Trophoblast cell (in vitro differentiated cells and primary cell): Measurements from ENCODE around the gene BICD1. TPM values are rescaled to one million over a fixed set of nuclear protein-coding genes. Genes with fewer than 3 reads are reported as not detected.

ENCODE experiments used
- DNase-seq, 2 donors: peaks; one replicate each; pipeline ENCODE4 v3.0.0-alpha.2; 2016
- H2AFZ ChIP-seq: 2 replicates; pipeline ENCODE4 v1.6.1; 2013; ENCODE audit warnings: low read length, moderate library complexity, mild to moderate bottlenecking; ENCODE audit not compliant: insufficient read depth, poor library complexity
- H2AK5ac ChIP-seq: 2 replicates; pipeline ENCODE4 v1.6.1; 2013; ENCODE audit warnings: mild to moderate bottlenecking, low read length
- H2BK120ac ChIP-seq: 2 replicates; pipeline ENCODE4 v1.6.1; 2013; ENCODE audit warnings: low read length, mild to moderate bottlenecking, moderate library complexity; ENCODE audit not compliant: insufficient read depth, poor library complexity
- H2BK12ac ChIP-seq: 2 replicates; pipeline ENCODE4 v1.6.1; 2013; ENCODE audit warnings: mild to moderate bottlenecking, low read length, moderate library complexity
- H2BK5ac ChIP-seq: 2 replicates; pipeline ENCODE4 v1.6.1; 2013; ENCODE audit warnings: low read length, low read depth, moderate library complexity, mild to moderate bottlenecking; ENCODE audit not compliant: poor library complexity
- H3K14ac ChIP-seq: 2 replicates; pipeline ENCODE4 v1.6.1; 2013; ENCODE audit warnings: mild to moderate bottlenecking, low read length
- H3K18ac ChIP-seq: 2 replicates; pipeline ENCODE4 v1.6.1; 2013; ENCODE audit warnings: mild to moderate bottlenecking, low read length
- H3K23ac ChIP-seq: 2 replicates; pipeline ENCODE4 v1.6.1; 2013; ENCODE audit warnings: low read length
- H3K27ac ChIP-seq: 2 replicates; pipeline ENCODE4 v1.5.1; 2013; ENCODE audit warnings: low read depth, mild to moderate bottlenecking, inconsistent platforms, low read length, moderate library complexity
- H3K27me3 ChIP-seq: 2 replicates; pipeline ENCODE4 v1.6.1; 2013; ENCODE audit warnings: inconsistent platforms, mild to moderate bottlenecking, low read length, moderate library complexity; ENCODE audit not compliant: insufficient read depth
- H3K36me3 ChIP-seq, 2 experiments: 1 replicate in 1 of 2; 2 replicates in 1 of 2; pipeline ENCODE4 v1.6.1; 2013; ENCODE audit warnings: low read length in 2 of 2, mild to moderate bottlenecking in 2 of 2, moderate library complexity in 1 of 2; ENCODE audit not compliant: insufficient read depth in 2 of 2, control insufficient read depth in 1 of 2
- H3K4ac ChIP-seq: 2 replicates; pipeline ENCODE4 v1.6.1; 2013; ENCODE audit warnings: low read depth, mild to moderate bottlenecking, low read length, moderate library complexity
- H3K4me1 ChIP-seq, 2 experiments: 1 replicate in 1 of 2; 2 replicates in 1 of 2; pipeline ENCODE4 v1.6.1; 2013; ENCODE audit warnings: low read length in 2 of 2, mild to moderate bottlenecking in 2 of 2, moderate library complexity in 1 of 2; ENCODE audit not compliant: insufficient read depth in 2 of 2, control insufficient read depth in 1 of 2
- H3K4me2 ChIP-seq: 2 replicates; pipeline ENCODE4 v1.6.1; 2013; ENCODE audit warnings: inconsistent platforms, mild to moderate bottlenecking, low read length, moderate library complexity
- H3K4me3 ChIP-seq: 2 replicates; pipeline ENCODE4 v1.5.1; 2013; ENCODE audit warnings: mild to moderate bottlenecking, low read depth, low read length, inconsistent platforms
- H3K79me1 ChIP-seq: one replicate; pipeline ENCODE4 v1.6.1; 2013; ENCODE audit warnings: low read length
- H3K79me2 ChIP-seq: 2 replicates; pipeline ENCODE4 v1.6.1; 2013; ENCODE audit warnings: low read length, mild to moderate bottlenecking; ENCODE audit not compliant: control insufficient read depth, insufficient read depth, poor library complexity
- H3K9ac ChIP-seq: 2 replicates; pipeline ENCODE4 v1.6.1; 2013; ENCODE audit warnings: mild to moderate bottlenecking, low read length
- H3K9me3 ChIP-seq: 2 replicates; pipeline ENCODE4 v1.6.1; 2013; ENCODE audit warnings: low read depth, mild to moderate bottlenecking, control low read depth, inconsistent platforms, low read length; ENCODE audit not compliant: insufficient read depth
- H4K12ac ChIP-seq: 2 replicates; pipeline ENCODE4 v1.6.1; 2013; ENCODE audit warnings: low read depth, mild to moderate bottlenecking, low read length, moderate library complexity
- H4K8ac ChIP-seq: 2 replicates; pipeline ENCODE4 v1.6.1; 2013; ENCODE audit warnings: low read depth, mild to moderate bottlenecking, low read length, moderate library complexity
- H4K91ac ChIP-seq: one replicate; pipeline ENCODE4 v1.6.1; 2013; ENCODE audit warnings: low read depth, mild to moderate bottlenecking, low read length, moderate library complexity
- WGBS: extraction: QIAGEN DNeasy Blood & Tissue Kit; methylation state at CpG from one replicate; pipeline ENCODE4 v1.1.7; 2013; ENCODE audit warnings: missing lambda C conversion rate; ENCODE audit not compliant: insufficient read length, insufficient coverage; ENCODE audit errors: extremely low coverage; 5-methylcytosine and 5-hydroxymethylcytosine counted together
- polyA plus RNA-seq: library from polyadenylated mRNA; stranded (reverse); fragments of 200-250 nt; gene quantifications from 2 replicates; pipeline ENCODE4 v1.2.3, GENCODE V29; 2013

Gene BICD1
- polyA plus RNA-seq = 10.1 and 10.5 TPM in 2 replicates

GRCh38 chr12:32106517-32107358, at the start of gene BICD1:
BICD1 (plus strand) TSS chr12:32106847; CDS start chr12:32107332, 485 bp downstream.
- Histone ChIP-seq H3K4me3 (peak within 1 kb of the TSS; percentile 86), H4K91ac (peak within 1 kb of the TSS; percentile 90), H2BK120ac (peak within 1 kb of the TSS; percentile 87), H3K79me2 (peaks cover 6% of the 10 kb centered on the region), H3K9ac (peak within 1 kb of the TSS; percentile 79), H3K4ac (peak within 1 kb of the TSS; percentile 13), H3K4me1 (peaks cover 4 to 7% of the 10 kb centered on the region in 2 experiments), H3K79me1 (peaks cover 12% of the 10 kb centered on the region), H3K27ac (peak within 1 kb of the TSS; percentile 48), H3K36me3 (no peaks in the 10 kb centered on the region), H2AK5ac (no peak within 1 kb of the TSS), H3K4me2 (peak within 1 kb of the TSS; percentile 89), H4K8ac (peak within 1 kb of the TSS; percentile 82), H3K18ac (peak within 1 kb of the TSS; percentile 26), H2AFZ (peak within 1 kb of the TSS; percentile 75), H3K27me3 (no peaks in the 10 kb centered on the region), H4K12ac (peak within 1 kb of the TSS; percentile 75), H2BK5ac (peak within 1 kb of the TSS; percentile 44), H3K9me3 (no peaks in the 10 kb centered on the region), H3K23ac (no peak within 1 kb of the TSS), H3K14ac (peak within 1 kb of the TSS; percentile 36), H2BK12ac (peak within 1 kb of the TSS; percentile 9)
- DNase-seq = peak; percentile 54 to 64
- WGBS = no CpG with 5 or more reads among the region's 96 CpGs

DNA sequence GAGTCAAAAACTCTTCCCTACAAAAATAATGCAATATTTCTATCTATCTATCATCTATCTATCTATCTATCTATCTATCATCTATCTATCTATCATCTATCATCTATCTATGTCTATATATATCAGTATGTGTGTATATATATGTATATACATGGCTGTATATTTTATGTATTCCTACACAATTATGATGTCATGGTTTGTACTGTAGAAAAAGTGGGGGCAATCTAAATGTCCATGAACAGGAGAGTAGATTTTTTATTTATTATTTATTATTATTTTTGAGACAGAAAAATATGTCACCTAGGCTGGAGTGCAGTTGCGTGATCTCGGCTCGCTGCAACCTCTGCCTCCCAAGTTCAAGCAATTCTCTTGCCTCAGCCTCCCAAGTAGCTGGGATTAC, 45.6 kb upstream of the BICD1 start:
- no peaks in the 10 kb centered on the region for H3K4me1 ChIP-seq
- H3K27ac ChIP-seq = no peak overlapping the region
- no peak overlapping the region for H2BK5ac ChIP-seq
- H3K4me2 ChIP-seq = no peak overlapping the region
- H3K79me2 ChIP-seq = no peaks in the 10 kb centered on the region
- H3K36me3 ChIP-seq = no peaks in the 10 kb centered on the region
- H3K18ac ChIP-seq = no peak overlapping the region
- no peak overlapping the region for H2AK5ac ChIP-seq
- no peak overlapping the region for H2AFZ ChIP-seq
- no peak overlapping the region for H3K9ac ChIP-seq
- H3K9me3 ChIP-seq = no peaks in the 10 kb centered on the region
- H3K27me3 ChIP-seq = no peaks in the 10 kb centered on the region
- WGBS = no CpG with 5 or more reads among the region's 3 CpGs
- no peak overlapping the region for H2BK12ac ChIP-seq
- no peak overlapping the region for H3K4me3 ChIP-seq
- no peak overlapping the region for H4K12ac ChIP-seq
- H4K8ac ChIP-seq = no peak overlapping the region
- H2BK120ac ChIP-seq = no peak overlapping the region
- H3K4ac ChIP-seq = no peak overlapping the region
- H4K91ac ChIP-seq = no peak overlapping the region
- no peak for DNase-seq
- H3K23ac ChIP-seq = no peak overlapping the region
- no peak overlapping the region for H3K14ac ChIP-seq
- H3K79me1 ChIP-seq = peaks cover 2% of the 10 kb centered on the region

DNA sequence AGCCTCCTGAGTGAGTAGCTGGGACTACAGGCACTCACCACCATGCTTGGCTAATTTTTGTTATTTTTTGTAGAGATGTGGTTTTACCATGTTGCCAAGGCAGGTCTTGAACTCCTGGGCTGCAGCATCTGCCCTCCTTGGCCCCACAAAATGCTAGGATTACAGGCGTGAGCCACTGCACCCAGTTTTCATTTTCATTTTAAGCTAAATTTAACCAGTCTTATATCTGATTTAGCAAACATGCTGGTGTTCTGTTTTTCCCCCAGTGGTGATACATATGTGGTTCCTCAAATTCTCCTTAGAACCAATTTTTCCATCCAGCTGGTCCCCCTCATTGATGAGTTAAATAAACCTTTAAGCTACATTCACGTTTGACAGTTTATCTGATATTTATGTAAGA, 43.8 kb upstream of the BICD1 start:
- Histone ChIP-seq H2AFZ (no peak overlapping the region), H3K23ac (no peak overlapping the region), H4K12ac (no peak overlapping the region), H3K79me1 (peaks cover 2% of the 10 kb centered on the region), H3K14ac (no peak overlapping the region), H2BK5ac (no peak overlapping the region), H3K27me3 (no peaks in the 10 kb centered on the region), H3K9me3 (no peaks in the 10 kb centered on the region), H2AK5ac (no peak overlapping the region), H3K4me1 (no peaks in the 10 kb centered on the region), H4K91ac (no peak overlapping the region), H3K4me2 (no peak overlapping the region), H3K18ac (no peak overlapping the region), H3K4me3 (no peak overlapping the region), H4K8ac (peak overlapping the region; percentile 38), H3K27ac (no peak overlapping the region), H3K9ac (no peak overlapping the region), H3K79me2 (no peaks in the 10 kb centered on the region), H2BK12ac (peak overlapping the region; percentile 71), H3K4ac (no peak overlapping the region), H2BK120ac (no peak overlapping the region), H3K36me3 (no peaks in the 10 kb centered on the region)
- no CpG with 5 or more reads among the region's 2 CpGs for WGBS
- DNase-seq = no peak

DNA sequence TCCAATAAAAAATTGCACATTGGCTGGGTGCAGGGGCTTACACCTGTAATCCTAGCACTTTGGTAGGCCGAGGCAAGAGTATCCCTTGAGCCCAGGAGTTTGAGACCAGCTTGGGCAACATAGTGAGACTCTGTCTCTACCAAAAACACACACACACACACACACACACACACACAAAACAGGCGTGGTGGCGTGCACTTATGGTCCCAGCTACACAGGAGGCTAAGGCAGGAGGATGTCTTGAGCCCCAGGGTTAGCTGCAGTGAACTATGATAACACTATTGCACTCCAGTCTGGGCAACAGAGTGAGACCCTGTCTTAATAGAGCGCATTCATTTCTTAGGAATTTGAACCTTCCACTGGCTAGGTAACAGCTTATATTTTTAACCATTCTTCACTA, 42.9 kb upstream of the BICD1 start:
- Histone ChIP-seq H3K4ac (no peak overlapping the region), H3K4me1 (no peaks in the 10 kb centered on the region), H2BK5ac (no peak overlapping the region), H2AK5ac (no peak overlapping the region), H3K79me2 (no peaks in the 10 kb centered on the region), H3K4me3 (no peak overlapping the region), H4K8ac (no peak overlapping the region), H3K79me1 (peaks cover 2% of the 10 kb centered on the region), H3K36me3 (no peaks in the 10 kb centered on the region), H3K4me2 (no peak overlapping the region), H3K14ac (no peak overlapping the region), H2AFZ (no peak overlapping the region), H3K27ac (no peak overlapping the region), H2BK120ac (no peak overlapping the region), H3K9me3 (no peaks in the 10 kb centered on the region), H3K9ac (no peak overlapping the region), H3K27me3 (no peaks in the 10 kb centered on the region), H4K91ac (no peak overlapping the region), H3K18ac (no peak overlapping the region), H4K12ac (no peak overlapping the region), H3K23ac (no peak overlapping the region), H2BK12ac (no peak overlapping the region)
- no peak for DNase-seq
- no CpG with 5 or more reads among the region's 4 CpGs for WGBS
